Caco-2 (cell line): Measurements from ENCODE around the gene SLC25A33. TPM values are rescaled to one million over a fixed set of nuclear protein-coding genes. Genes with fewer than 3 reads are reported as not detected.
"Not testable (repeated sequence)": the region's sequence is repeated elsewhere in the genome, so short reads cannot be mapped to it uniquely, and the experiment has no call there.

Experiments
- BruUV-seq: library from RNA; stranded (reverse); fragments of 400-500 nt; replicated peaks from 2 replicates; lab custom pipeline; 2021; lab: Mats Ljungman, UMichigan
- CTCF ChIA-PET: fragments of 300-600 bp; sonication (Branson Sonifier 250); formaldehyde crosslinking; loops from one replicate; lab custom pipeline; 2022; ENCODE audit warnings: antibody characterized with exemption; lab: Charles Lee
- POLR2A ChIA-PET: fragments of 300-600 bp; sonication (Branson Sonifier 250); formaldehyde crosslinking; loops from one replicate; lab custom pipeline; 2022; ENCODE audit warnings: antibody characterized with exemption; lab: Charles Lee
- DNase-seq, 2 experiments: peaks; one replicate each; pipeline versions ENCODE4 v3.0.0 to v3.0.0-alpha.2; 2020 to 2022
- H3K27me3 ChIP-seq: replicated peaks from 2 replicates; pipeline ENCODE4 v1.6.0; 2011; ENCODE audit warnings: low read length; ENCODE audit not compliant: control insufficient read depth, insufficient read depth
- H3K36me3 ChIP-seq: 2 replicates; pipeline ENCODE4 v1.5.1; 2011; ENCODE audit warnings: low read length; ENCODE audit not compliant: control insufficient read depth, insufficient read depth
- H3K4me1 ChIP-seq: fragments of 250-450 bp; sonication (Bioruptor Pico); 2 replicates; pipeline ENCODE4 v1.5.1; 2020; ENCODE audit warnings: mild to moderate bottlenecking
- H3K4me3 ChIP-seq: 2 replicates; pipeline ENCODE4 v1.5.1; 2011; ENCODE audit warnings: low read depth, mild to moderate bottlenecking, control low read depth, low read length
- H3K9me3 ChIP-seq: fragments of 250-450 bp; sonication (Bioruptor Pico); 2 replicates; pipeline ENCODE4 v1.5.1; 2020; ENCODE audit warnings: mild to moderate bottlenecking, moderate library complexity
- H3K27ac Mint-ChIP-seq: one replicate; pipeline ENCODE4 v1.8.0; 2022; ENCODE audit warnings: mixed read lengths; ENCODE audit not compliant: unreplicated experiment
- H3K27me3 Mint-ChIP-seq: one replicate; pipeline ENCODE4 v1.8.0; 2022; ENCODE audit warnings: mixed read lengths; ENCODE audit not compliant: insufficient read depth, unreplicated experiment
- H3K36me3 Mint-ChIP-seq: one replicate; pipeline ENCODE4 v1.8.0; 2022; ENCODE audit warnings: mild to moderate bottlenecking, mixed read lengths; ENCODE audit not compliant: insufficient read depth, unreplicated experiment
- H3K4me1 Mint-ChIP-seq: one replicate; pipeline ENCODE4 v1.8.0; 2022; ENCODE audit warnings: low read depth, mixed read lengths; ENCODE audit not compliant: unreplicated experiment
- H3K4me3 Mint-ChIP-seq: one replicate; pipeline ENCODE4 v1.8.0; 2022; ENCODE audit warnings: mild to moderate bottlenecking, moderate library complexity, mixed read lengths; ENCODE audit not compliant: unreplicated experiment
- H3K9me3 Mint-ChIP-seq: one replicate; pipeline ENCODE4 v1.8.0; 2022; ENCODE audit warnings: mixed read lengths; ENCODE audit not compliant: unreplicated experiment
- CTCF ChIP-seq, 2 experiments: fragments of 200-600 bp in 1 of 2; IDR thresholded peaks; 1 replicate in 1 of 2; 2 replicates in 1 of 2; pipeline versions ENCODE4 v1.5.1 to v1.8.0; 2011 to 2022; ENCODE audit warnings: antibody characterized with exemption in 1 of 2, control low read depth in 1 of 2, inconsistent platforms in 1 of 2, low read depth in 1 of 2, low read length in 1 of 2, mild to moderate bottlenecking in 1 of 2, moderate library complexity in 1 of 2; ENCODE audit not compliant: insufficient read depth in 1 of 2, severe bottlenecking in 1 of 2, unreplicated experiment in 1 of 2
- intact Hi-C: fragments of 100-400 bp; cut with micrococcal nuclease; formaldehyde crosslinking; loops from one replicate; pipeline ENCODE4 v1.10.0; 2022; ENCODE audit not compliant: unreplicated experiment
- total RNA-seq: library from RNA; stranded (reverse); gene quantifications from 2 replicates; pipeline ENCODE4 v1.2.3, GENCODE V29; 2022

The SLC25A33 gene
- total RNA-seq, 1 experiment from 2014 or later: 11.2 TPM

- Histone ChIP-seq H3K9me3 (no peaks in the 10 kb centered on the region), H3K27me3 (no peaks in the 10 kb centered on the region), H3K36me3 (no peaks in the 10 kb centered on the region), H3K4me3 (no peak overlapping the region), H3K4me1 (no peaks in the 10 kb centered on the region)
- Mint-ChIP-seq H3K27me3 (no peaks in the 10 kb centered on the region), H3K9me3 (no peaks in the 10 kb centered on the region), H3K4me1 (no peaks in the 10 kb centered on the region), H3K36me3 (no peaks in the 10 kb centered on the region), H3K4me3 (no peak overlapping the region), H3K27ac (no peak overlapping the region)
- no peak for TF ChIP-seq CTCF (IDR thresholded peaks at IDR 0.05; ENCODE audit: insufficient read depth in 1 of 2, low read depth in 1 of 2, low read length in 1 of 2, severe bottlenecking in 1 of 2, unreplicated experiment in 1 of 2)
- POLR2A ChIA-PET: no interaction called here
- intact Hi-C loops: no loop called here
- DNase-seq: no peak
- CTCF ChIA-PET: interaction anchor here (0.6 to 0.7 kb wide), 2 partner anchors 13 to 194 kb away, joined by 3 read pairs; no protein-coding TSS in a partner anchor
- BruUV-seq: no TSS peak
Observed at GRCh38 chr1:9618909-9619679, 79.8 kb downstream of the SLC25A33 start.

GRCh38 chr1:9621032-9621431, 81.8 kb downstream of the SLC25A33 start:
- H3K36me3 ChIP-seq: no peaks in the 10 kb centered on the region
- no peak for DNase-seq
- no peak overlapping the region for H3K4me3 ChIP-seq
- H3K4me1 ChIP-seq: no peaks in the 10 kb centered on the region
- H3K9me3 Mint-ChIP-seq: no peaks in the 10 kb centered on the region
- no peaks in the 10 kb centered on the region for H3K36me3 Mint-ChIP-seq
- TF ChIP-seq CTCF (IDR thresholded peaks at IDR 0.05; ENCODE audit: insufficient read depth in 1 of 2, low read depth in 1 of 2, low read length in 1 of 2, severe bottlenecking in 1 of 2, unreplicated experiment in 1 of 2): no peak
- no peak overlapping the region for H3K27ac Mint-ChIP-seq
- H3K27me3 Mint-ChIP-seq: peaks cover under 1% of the 10 kb centered on the region
- no peaks in the 10 kb centered on the region; the same call in 1 of the 2 replicates for H3K27me3 ChIP-seq
- H3K4me1 Mint-ChIP-seq: no peaks in the 10 kb centered on the region
- H3K4me3 Mint-ChIP-seq: no peak overlapping the region
- CTCF ChIA-PET: no interaction called here
- POLR2A ChIA-PET: no interaction called here
- intact Hi-C loops: no loop called here
- no TSS peak for BruUV-seq
- H3K9me3 ChIP-seq: no peaks in the 10 kb centered on the region

- BruUV-seq: no TSS peak
- Histone ChIP-seq H3K27me3 (no peaks in the 10 kb centered on the region; the same call in 1 of the 2 replicates), H3K36me3 (no peaks in the 10 kb centered on the region), H3K4me3 (no peak overlapping the region), H3K9me3 (no peaks in the 10 kb centered on the region), H3K4me1 (peaks cover 8% of the 10 kb centered on the region; the same call in 1 of the 2 replicates)
- CTCF ChIA-PET: interaction anchor here (0.7 kb wide), 1 partner anchor 45 kb away, joined by 4 read pairs; no protein-coding TSS in a partner anchor
- DNase-seq: no peak
- intact Hi-C loops: no loop called here
- POLR2A ChIA-PET: interaction anchor here (0.6 kb wide), 1 partner anchor 1616 kb away, joined by 4 read pairs; no protein-coding TSS in a partner anchor
- Mint-ChIP-seq H3K4me3 (no peak overlapping the region), H3K36me3 (no peaks in the 10 kb centered on the region), H3K9me3 (no peaks in the 10 kb centered on the region), H3K4me1 (no peaks in the 10 kb centered on the region), H3K27ac (no peak overlapping the region), H3K27me3 (peaks cover 3% of the 10 kb centered on the region)
- TF ChIP-seq CTCF (IDR thresholded peaks at IDR 0.05; ENCODE audit: insufficient read depth in 1 of 2, low read depth in 1 of 2, low read length in 1 of 2, severe bottlenecking in 1 of 2, unreplicated experiment in 1 of 2): no peak
Observed at GRCh38 chr1:9624081-9624480, 84.8 kb downstream of the SLC25A33 start.

- H3K27me3 Mint-ChIP-seq, POLR2A ChIA-PET, H3K27ac Mint-ChIP-seq, H3K36me3 Mint-ChIP-seq, BruUV-seq, H3K36me3 ChIP-seq, H3K4me1 Mint-ChIP-seq, H3K4me3 Mint-ChIP-seq, DNase-seq, CTCF ChIA-PET, H3K9me3 Mint-ChIP-seq, H3K9me3 ChIP-seq, H3K4me3 ChIP-seq, H3K27me3 ChIP-seq, H3K4me1 ChIP-seq: not testable (repeated sequence)
- intact Hi-C loops: loop anchor here (5.0 kb wide), 1 partner anchor 67 kb away; no protein-coding TSS in a partner anchor
Observed at GRCh38 chr1:9625030-9625429, 85.8 kb downstream of the SLC25A33 start.
